GM23248 (cell line): ENCODE data around the gene RBM47. TPM values are rescaled to one million over a fixed set of nuclear protein-coding genes. Genes with fewer than 3 reads are reported as not detected.

Source experiments
- DNase-seq: peaks from one replicate; pipeline ENCODE4 v3.0.0-alpha.2; 2015
- H2AFZ ChIP-seq: fragments of 200-600 bp; sonication (generic); 2 replicates; pipeline ENCODE4 v1.6.1; 2016; ENCODE audit warnings: antibody characterized with exemption
- H3F3A ChIP-seq: fragments of 200-600 bp; sonication (generic); 2 replicates; pipeline ENCODE4 v1.6.1; 2016; ENCODE audit warnings: mild to moderate bottlenecking, antibody characterized with exemption, mixed run types; ENCODE audit not compliant: insufficient read depth
- H3K27ac ChIP-seq: fragments of 200-600 bp; sonication (generic); 2 replicates; pipeline ENCODE4 v1.5.1; 2016; ENCODE audit warnings: mild to moderate bottlenecking
- H3K27me3 ChIP-seq: fragments of 200-600 bp; sonication (generic); replicated peaks from 2 replicates; pipeline ENCODE4 v1.6.1; 2016; ENCODE audit warnings: mild to moderate bottlenecking; ENCODE audit not compliant: insufficient read depth
- H3K36me3 ChIP-seq: fragments of 200-600 bp; sonication (generic); 2 replicates; pipeline ENCODE4 v1.6.1; 2016; ENCODE audit warnings: low read depth, mild to moderate bottlenecking
- H3K4me1 ChIP-seq: fragments of 200-600 bp; sonication (generic); 2 replicates; pipeline ENCODE4 v1.6.1; 2016; ENCODE audit warnings: mild to moderate bottlenecking; ENCODE audit not compliant: insufficient read depth
- H3K4me2 ChIP-seq: fragments of 200-600 bp; sonication (generic); one replicate; pipeline ENCODE4 v1.6.1; 2016; ENCODE audit warnings: mild to moderate bottlenecking; ENCODE audit not compliant: unreplicated experiment
- H3K4me3 ChIP-seq: fragments of 200-600 bp; sonication (generic); 2 replicates; pipeline ENCODE4 v1.5.1; 2016; ENCODE audit warnings: mild to moderate bottlenecking
- H3K79me2 ChIP-seq: fragments of 200-600 bp; sonication (generic); 2 replicates; pipeline ENCODE4 v1.6.1; 2016; ENCODE audit warnings: mild to moderate bottlenecking; ENCODE audit not compliant: insufficient read depth
- H3K9ac ChIP-seq: fragments of 200-600 bp; sonication (generic); 2 replicates; pipeline ENCODE4 v1.6.1; 2016; ENCODE audit warnings: mild to moderate bottlenecking
- H3K9me2 ChIP-seq: fragments of 200-600 bp; sonication (generic); 2 replicates; pipeline ENCODE4 v1.6.1; 2016; ENCODE audit warnings: mixed run types, mild to moderate bottlenecking, moderate library complexity; ENCODE audit not compliant: insufficient read depth
- H3K9me3 ChIP-seq: fragments of 200-600 bp; sonication (generic); one replicate; pipeline ENCODE4 v1.6.1; 2017; ENCODE audit warnings: low read depth
- H4K20me1 ChIP-seq: fragments of 200-600 bp; sonication (generic); 2 replicates; pipeline ENCODE4 v1.6.0; 2016; ENCODE audit not compliant: insufficient read depth
- EZH2 ChIP-seq: fragments of 200-600 bp; sonication (generic); IDR thresholded peaks from 2 replicates; pipeline ENCODE4 v1.6.1; 2018; ENCODE audit warnings: antibody characterized with exemption, mild to moderate bottlenecking; ENCODE audit not compliant: insufficient read depth, poor library complexity, severe bottlenecking
- EZH2phosphoT487 ChIP-seq: fragments of 200-600 bp; sonication (generic); IDR thresholded peaks from 2 replicates; pipeline ENCODE4 v1.6.1; 2018; ENCODE audit warnings: antibody characterized with exemption, moderate library complexity, mild to moderate bottlenecking, low read depth; ENCODE audit not compliant: insufficient read depth
- WGBS, 2 experiments: methylation state at CpG; one replicate each; pipeline ENCODE4 v1.1.6; 2015 to 2017; ENCODE audit warnings: low lambda C conversion rate in 2 of 2, low coverage in 1 of 2; ENCODE audit errors: missing lambda C conversion rate in 2 of 2; 5-methylcytosine and 5-hydroxymethylcytosine counted together
- in situ Hi-C: fragments of 300-500 bp; cut with MboI; formaldehyde crosslinking; loops from 2 replicates; pipeline ENCODE4 v1.15.0; 2020
- polyA plus RNA-seq: library from polyadenylated mRNA; unstranded; fragments of >200 nt; fragmentation: Nextera tagmentation; extraction: Ambion mirVana; gene quantifications from 2 replicates; pipeline ENCODE4 v1.2.1, GENCODE V29; 2016
- total RNA-seq: library from RNA; depleted of rRNA; stranded (reverse); fragments of >200 nt; shearing (Covaris generic); gene quantifications from 2 replicates; pipeline ENCODE4 v1.2.3, GENCODE V29; 2014

RBM47 gene
- total and polyA plus RNA-seq, 2 experiments from 2014 or later = 0.70 to 1.3 TPM

- 72 to 73% methylated on average over 3 of the region's 3 CpGs for WGBS, 2 experiments
These were observed 22.4 kb downstream of the RBM47 start for GRCh38 chr4:40607221-40607620.

GRCh38 chr4:40606239-40606767, 23.4 kb downstream of the RBM47 start:
- H3K36me3 ChIP-seq = no peaks in the 10 kb centered on the region
- H3K4me1 ChIP-seq = no peaks in the 10 kb centered on the region
- H3K79me2 ChIP-seq = no peaks in the 10 kb centered on the region
- no peaks in the 10 kb centered on the region for H3F3A ChIP-seq
- no peaks in the 10 kb centered on the region for H3K27me3 ChIP-seq
- in situ Hi-C loops = no loop called here
- no peak overlapping the region for H3K4me2 ChIP-seq
- no peaks in the 10 kb centered on the region for H4K20me1 ChIP-seq
- no peak overlapping the region for H3K4me3 ChIP-seq
- WGBS, 2 experiments = 59 to 68% methylated on average over 6 of the region's 6 CpGs
- no peaks in the 10 kb centered on the region for H3K9me3 ChIP-seq
- H3K9ac ChIP-seq = no peak overlapping the region
- H3K9me2 ChIP-seq = no peaks in the 10 kb centered on the region
- TF ChIP-seq EZH2phosphoT487 (no peak), EZH2 (no peak)
- DNase-seq = no peak
- H2AFZ ChIP-seq = no peak overlapping the region
- no peak overlapping the region for H3K27ac ChIP-seq

More at GRCh38 chr4:40607221-40607620, 22.4 kb downstream of the RBM47 start:
- in situ Hi-C loops = no loop called here
- no peak overlapping the region for H3K4me3 ChIP-seq
- no peak overlapping the region for H2AFZ ChIP-seq
- H3K9me2 ChIP-seq = no peaks in the 10 kb centered on the region
- H3K27ac ChIP-seq = no peak overlapping the region
- DNase-seq = peak; percentile 42
- no peaks in the 10 kb centered on the region for H4K20me1 ChIP-seq
- no peaks in the 10 kb centered on the region for H3K4me1 ChIP-seq
- H3K4me2 ChIP-seq = no peak overlapping the region
- H3K27me3 ChIP-seq = no peaks in the 10 kb centered on the region
- no peak overlapping the region for H3K9ac ChIP-seq
- H3K79me2 ChIP-seq = no peaks in the 10 kb centered on the region
- TF ChIP-seq EZH2phosphoT487 (no peak), EZH2 (no peak)
- H3K9me3 ChIP-seq = no peaks in the 10 kb centered on the region
- no peaks in the 10 kb centered on the region for H3K36me3 ChIP-seq
- H3F3A ChIP-seq = no peaks in the 10 kb centered on the region

- no peaks in the 10 kb centered on the region for H3K27me3 ChIP-seq
- H4K20me1 ChIP-seq = no peaks in the 10 kb centered on the region
- H3K36me3 ChIP-seq = no peaks in the 10 kb centered on the region
- TF ChIP-seq EZH2phosphoT487 (no peak), EZH2 (no peak)
- no peak overlapping the region for H3K9ac ChIP-seq
- H3K4me3 ChIP-seq = no peak overlapping the region
- H3K9me3 ChIP-seq = no peaks in the 10 kb centered on the region
- no peak overlapping the region for H2AFZ ChIP-seq
- in situ Hi-C loops = no loop called here
- H3K27ac ChIP-seq = no peak overlapping the region
- H3F3A ChIP-seq = no peaks in the 10 kb centered on the region
- DNase-seq = no peak
- no peaks in the 10 kb centered on the region for H3K79me2 ChIP-seq
- H3K4me1 ChIP-seq = no peaks in the 10 kb centered on the region
- H3K4me2 ChIP-seq = no peak overlapping the region
- no peaks in the 10 kb centered on the region for H3K9me2 ChIP-seq
These were observed 26.4 kb downstream of the RBM47 start for GRCh38 chr4:40603281-40603680.

- Histone ChIP-seq H2AFZ (no peak overlapping the region), H3K4me2 (no peak overlapping the region)
- 79% methylated on average over 7 of the region's 7 CpGs for WGBS, 2 experiments
These were observed 28.0 kb downstream of the RBM47 start for GRCh38 chr4:40601641-40602040.

GRCh38 chr4:40600850-40601249, 28.8 kb downstream of the RBM47 start:
- Histone ChIP-seq H3K9ac (no peak overlapping the region), H2AFZ (no peak overlapping the region), H3K4me3 (no peak overlapping the region), H3F3A (no peaks in the 10 kb centered on the region), H3K4me1 (no peaks in the 10 kb centered on the region), H3K4me2 (no peak overlapping the region), H3K36me3 (no peaks in the 10 kb centered on the region), H3K9me2 (no peaks in the 10 kb centered on the region), H3K27me3 (no peaks in the 10 kb centered on the region), H3K27ac (no peak overlapping the region), H3K79me2 (no peaks in the 10 kb centered on the region), H3K9me3 (no peaks in the 10 kb centered on the region), H4K20me1 (no peaks in the 10 kb centered on the region)
- WGBS, 2 experiments = 97 to 98% methylated on average over 10 of the region's 10 CpGs
- TF ChIP-seq EZH2 (no peak), EZH2phosphoT487 (no peak)
- no peak for DNase-seq
- in situ Hi-C loops = no loop called here

More at GRCh38 chr4:40601641-40602040, 28.0 kb downstream of the RBM47 start:
- Histone ChIP-seq H4K20me1 (no peaks in the 10 kb centered on the region), H3K9me2 (no peaks in the 10 kb centered on the region), H3K4me3 (no peak overlapping the region), H3K9ac (no peak overlapping the region), H3K9me3 (no peaks in the 10 kb centered on the region), H3K79me2 (no peaks in the 10 kb centered on the region), H3K27me3 (no peaks in the 10 kb centered on the region), H3K4me1 (no peaks in the 10 kb centered on the region), H3K27ac (no peak overlapping the region), H3F3A (no peaks in the 10 kb centered on the region), H3K36me3 (no peaks in the 10 kb centered on the region)
- in situ Hi-C loops = no loop called here
- no peak for DNase-seq
- TF ChIP-seq EZH2phosphoT487 (no peak), EZH2 (no peak)
